CD14-positive monocyte (primary cell): ENCODE data around the gene ZNF486. TPM values are rescaled to one million over a fixed set of nuclear protein-coding genes. Genes with fewer than 3 reads are reported as not detected.

ENCODE experiments used
- DNase-seq, 3 donors: peaks; one replicate each; pipeline ENCODE4 v3.0.0-alpha.2; 2011 to 2022
- H2AFZ ChIP-seq: 2 replicates; pipeline ENCODE4 v1.6.0; 2012; ENCODE audit warnings: mild to moderate bottlenecking, low read depth, low read length, inconsistent platforms; ENCODE audit not compliant: insufficient read depth, poor library complexity, severe bottlenecking
- H3K27ac ChIP-seq, 2 donors: 1 replicate in 1 of 2; 2 replicates in 1 of 2; pipeline ENCODE4 v1.5.1; 2012 to 2013; ENCODE audit warnings: low read length in 2 of 2, control low read depth in 1 of 2, inconsistent platforms in 1 of 2, low read depth in 1 of 2, mild to moderate bottlenecking in 1 of 2
- H3K27me3 ChIP-seq, 2 donors: one replicate each; pipeline versions ENCODE4 v1.6.0 to v1.6.1; 2011 to 2013; ENCODE audit warnings: low read length in 2 of 2; ENCODE audit not compliant: control insufficient read depth in 2 of 2, insufficient read depth in 2 of 2
- H3K36me3 ChIP-seq, 2 donors: replicated peaks in 1 of 2; 1 replicate in 1 of 2; 2 replicates in 1 of 2; pipeline versions ENCODE4 v1.5.1 to v1.6.1; 2012 to 2013; ENCODE audit warnings: low read length in 2 of 2, control low read depth in 1 of 2, inconsistent platforms in 1 of 2, mild to moderate bottlenecking in 1 of 2; ENCODE audit not compliant: insufficient read depth in 2 of 2, control insufficient read depth in 1 of 2
- H3K4me1 ChIP-seq, 2 donors: 1 replicate in 1 of 2; 2 replicates in 1 of 2; pipeline versions ENCODE4 v1.5.1 to v1.6.1; 2012 to 2013; ENCODE audit warnings: low read length in 2 of 2, control low read depth in 1 of 2, inconsistent platforms in 1 of 2, mild to moderate bottlenecking in 1 of 2, moderate library complexity in 1 of 2; ENCODE audit not compliant: insufficient read depth in 2 of 2, control insufficient read depth in 1 of 2
- H3K4me2 ChIP-seq: replicated peaks from 2 replicates; pipeline ENCODE3; 2012; ENCODE audit warnings: low read length, moderate library complexity, mild to moderate bottlenecking; ENCODE audit not compliant: poor library complexity, severe bottlenecking; ENCODE audit errors: extremely low read depth
- H3K4me3 ChIP-seq, 3 experiments: fragments of 200-600 bp in 1 of 3; sonication (generic) in 1 of 3; replicated peaks in 1 of 3; 1 replicate in 2 of 3; 2 replicates in 1 of 3; pipeline ENCODE4 v1.5.1; 2011 to 2013; ENCODE audit warnings: low read length in 3 of 3, mild to moderate bottlenecking in 3 of 3, control low read depth in 2 of 3, low read depth in 2 of 3, inconsistent platforms in 1 of 3, moderate library complexity in 1 of 3
- H3K79me2 ChIP-seq: 2 replicates; pipeline ENCODE4 v1.6.0; 2012; ENCODE audit warnings: mild to moderate bottlenecking, control low read depth, inconsistent platforms, low read length, moderate library complexity; ENCODE audit not compliant: insufficient read depth
- H3K9ac ChIP-seq: 2 replicates; pipeline ENCODE4 v1.6.0; 2017; ENCODE audit warnings: low read length, mild to moderate bottlenecking; ENCODE audit not compliant: insufficient read depth, poor library complexity, severe bottlenecking
- H3K9me3 ChIP-seq, 2 donors: replicated peaks in 1 of 2; 1 replicate in 1 of 2; 2 replicates in 1 of 2; pipeline versions ENCODE4 v1.5.1 to v1.6.1; 2012 to 2013; ENCODE audit warnings: low read length in 2 of 2, control low read depth in 1 of 2; ENCODE audit not compliant: control insufficient read depth in 1 of 2, insufficient read depth in 1 of 2
- H4K20me1 ChIP-seq: 2 replicates; pipeline ENCODE4 v1.6.0; 2012; ENCODE audit warnings: mild to moderate bottlenecking, low read length, control low read depth, moderate library complexity; ENCODE audit not compliant: insufficient read depth
- H3K27ac Mint-ChIP-seq, 7 donors: one replicate each; pipeline ENCODE4 v1.8.0; 2020; ENCODE audit warnings: mild to moderate bottlenecking in 7 of 7, mixed read lengths in 7 of 7, moderate library complexity in 6 of 7, inconsistent platforms in 2 of 7
- H3K27me3 Mint-ChIP-seq, 3 donors: one replicate each; pipeline ENCODE4 v1.8.0; 2021 to 2022; ENCODE audit warnings: low read depth in 3 of 3, mild to moderate bottlenecking in 3 of 3, mixed read lengths in 3 of 3, moderate library complexity in 3 of 3, inconsistent platforms in 1 of 3
- H3K36me3 Mint-ChIP-seq, 2 donors: one replicate each; pipeline ENCODE4 v1.8.0; 2020; ENCODE audit warnings: mixed read lengths in 2 of 2, inconsistent platforms in 1 of 2, mild to moderate bottlenecking in 1 of 2
- H3K4me1 Mint-ChIP-seq: one replicate; pipeline ENCODE4 v1.8.0; 2020; ENCODE audit warnings: mild to moderate bottlenecking, mixed read lengths
- H3K4me3 Mint-ChIP-seq, 2 donors: one replicate each; pipeline ENCODE4 v1.8.0; 2020; ENCODE audit warnings: mild to moderate bottlenecking in 2 of 2, mixed read lengths in 2 of 2, moderate library complexity in 1 of 2
- H3K9me3 Mint-ChIP-seq, 7 donors: one replicate each; pipeline ENCODE4 v1.8.0; 2020 to 2022; ENCODE audit warnings: mixed read lengths in 7 of 7, mild to moderate bottlenecking in 6 of 7, moderate library complexity in 6 of 7, inconsistent platforms in 2 of 7
- WGBS: methylation state at CpG from one replicate; pipeline ENCODE4 v1.1.5; 2013; ENCODE audit warnings: missing lambda C conversion rate; ENCODE audit not compliant: insufficient coverage; 5-methylcytosine and 5-hydroxymethylcytosine counted together
- intact Hi-C, 2 donors: fragments of 100-400 bp; cut with micrococcal nuclease; formaldehyde crosslinking; loops; one replicate each; pipeline versions ENCODE4 v1.15.0 to v1.15.1; 2023
- polyA plus RNA-seq, 3 donors: library from polyadenylated mRNA; depleted of rRNA in 1 of 3; unstranded in 2 of 3; stranded (reverse) in 1 of 3; fragments of 300-500 nt in 2 of 3; fragments of >200 nt in 1 of 3; fragmentation: Illumina TruSeq in 2 of 3; gene quantifications; 1 replicate in 2 of 3; 2 replicates in 1 of 3; pipeline ENCODE4 v1.2.3, GENCODE V29; 2012 to 2021
- TF ChIP-seq, protein P1 (sequence below): fragments of 200-600 bp; IDR thresholded peaks from one replicate; pipeline ENCODE4 v1.8.0; 2022; ENCODE audit warnings: antibody characterized with exemption, mild to moderate bottlenecking

The ZNF486 gene
- polyA plus RNA-seq, 3 donors: 0.44 to 0.72 (median 0.53) TPM

DNA sequence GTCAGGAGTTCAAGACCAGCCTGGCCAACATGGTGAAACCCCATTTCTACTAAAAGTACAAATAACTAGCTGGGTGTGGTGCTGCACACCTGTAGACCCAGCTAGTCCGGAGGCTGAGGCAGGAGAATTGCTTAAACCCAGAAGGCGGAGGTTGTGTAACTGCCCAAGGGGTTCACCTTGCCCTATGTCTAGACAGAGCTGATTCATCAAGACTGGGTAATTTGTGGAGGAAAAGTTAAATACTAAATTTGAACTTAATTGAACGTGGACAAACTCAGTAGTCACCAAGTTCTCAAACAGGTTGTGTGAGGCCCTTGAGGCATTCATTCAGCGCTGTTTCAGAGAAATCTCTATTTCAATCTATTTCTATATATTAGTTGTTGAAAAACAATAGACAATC, 13.7 kb upstream of the ZNF486 start:
- 94% methylated on average over 2 of the region's 4 CpGs for WGBS
- H3K4me3 ChIP-seq: no peak overlapping the region

DNA sequence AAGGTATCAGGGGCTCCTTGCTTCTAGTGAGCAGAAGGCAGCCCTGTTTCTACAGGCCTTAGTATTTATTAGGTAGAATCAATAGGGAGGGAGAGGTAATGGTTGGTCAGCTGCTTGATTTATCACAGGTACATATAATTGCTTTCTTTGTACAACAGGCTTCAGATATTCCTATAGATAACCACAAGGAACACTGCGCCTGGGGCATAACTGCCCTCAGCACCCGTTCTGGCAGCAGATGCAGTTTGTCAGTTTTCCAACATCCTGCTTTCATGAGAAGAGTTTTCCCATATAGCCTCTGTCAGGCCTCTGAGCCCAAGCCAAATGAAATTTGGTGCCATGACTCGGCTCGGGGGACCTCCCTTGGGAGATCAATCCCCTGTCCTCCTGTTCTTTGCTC, 12.4 kb upstream of the ZNF486 start:
- no peak overlapping the region for H3K9ac ChIP-seq
- no peak overlapping the region for H2AFZ ChIP-seq
- no peaks in the 10 kb centered on the region for H3K4me1 ChIP-seq
- H3K36me3 ChIP-seq: no peaks in the 10 kb centered on the region
- WGBS: 87% methylated on average over 4 of the region's 4 CpGs
- no peak for DNase-seq
- no peaks in the 10 kb centered on the region for H3K79me2 ChIP-seq
- H3K9me3 ChIP-seq: peaks cover 29 to 51% of the 10 kb centered on the region in 2 donors
- no peak overlapping the region for H3K4me2 ChIP-seq
- no peak overlapping the region for H3K27ac ChIP-seq
- Mint-ChIP-seq H3K36me3 (no peaks in the 10 kb centered on the region), H3K9me3 (peaks cover 45 to 80% (median 67%) of the 10 kb centered on the region in 7 donors), H3K27ac (no peak overlapping the region), H3K27me3 (no peaks in the 10 kb centered on the region), H3K4me3 (no peak overlapping the region), H3K4me1 (no peaks in the 10 kb centered on the region)
- TF ChIP-seq, protein P1, sequence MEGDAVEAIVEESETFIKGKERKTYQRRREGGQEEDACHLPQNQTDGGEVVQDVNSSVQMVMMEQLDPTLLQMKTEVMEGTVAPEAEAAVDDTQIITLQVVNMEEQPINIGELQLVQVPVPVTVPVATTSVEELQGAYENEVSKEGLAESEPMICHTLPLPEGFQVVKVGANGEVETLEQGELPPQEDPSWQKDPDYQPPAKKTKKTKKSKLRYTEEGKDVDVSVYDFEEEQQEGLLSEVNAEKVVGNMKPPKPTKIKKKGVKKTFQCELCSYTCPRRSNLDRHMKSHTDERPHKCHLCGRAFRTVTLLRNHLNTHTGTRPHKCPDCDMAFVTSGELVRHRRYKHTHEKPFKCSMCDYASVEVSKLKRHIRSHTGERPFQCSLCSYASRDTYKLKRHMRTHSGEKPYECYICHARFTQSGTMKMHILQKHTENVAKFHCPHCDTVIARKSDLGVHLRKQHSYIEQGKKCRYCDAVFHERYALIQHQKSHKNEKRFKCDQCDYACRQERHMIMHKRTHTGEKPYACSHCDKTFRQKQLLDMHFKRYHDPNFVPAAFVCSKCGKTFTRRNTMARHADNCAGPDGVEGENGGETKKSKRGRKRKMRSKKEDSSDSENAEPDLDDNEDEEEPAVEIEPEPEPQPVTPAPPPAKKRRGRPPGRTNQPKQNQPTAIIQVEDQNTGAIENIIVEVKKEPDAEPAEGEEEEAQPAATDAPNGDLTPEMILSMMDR: no peak
- H3K4me3 ChIP-seq: no peak overlapping the region
- intact Hi-C loops: no loop called here
- H4K20me1 ChIP-seq: no peaks in the 10 kb centered on the region
- no peaks in the 10 kb centered on the region for H3K27me3 ChIP-seq

More for the DNA sequence above, 13.7 kb upstream of the ZNF486 start:
- DNase-seq: no peak
- H3K4me3 Mint-ChIP-seq: no peak overlapping the region
- Histone ChIP-seq H4K20me1 (no peaks in the 10 kb centered on the region), H3K36me3 (no peaks in the 10 kb centered on the region), H3K27ac (no peak overlapping the region), H3K9me3 (peaks cover 29 to 42% of the 10 kb centered on the region in 2 donors), H3K27me3 (no peaks in the 10 kb centered on the region), H3K4me2 (no peak overlapping the region), H3K9ac (no peak overlapping the region), H3K4me1 (no peaks in the 10 kb centered on the region), H3K79me2 (no peaks in the 10 kb centered on the region), H2AFZ (no peak overlapping the region)
- intact Hi-C loops: no loop called here
- H3K9me3 Mint-ChIP-seq: peaks cover 33 to 66% (median 55%) of the 10 kb centered on the region in 7 donors
- H3K27me3 Mint-ChIP-seq: no peaks in the 10 kb centered on the region
- TF ChIP-seq, protein P1: no peak
- no peaks in the 10 kb centered on the region for H3K4me1 Mint-ChIP-seq
- no peak overlapping the region for H3K27ac Mint-ChIP-seq
- no peaks in the 10 kb centered on the region for H3K36me3 Mint-ChIP-seq
